Small intestine (tissue), 7 donors: ENCODE results near the gene CUTA. TPM values are rescaled to one million over a fixed set of nuclear protein-coding genes. Genes with fewer than 3 reads are reported as not detected.

Source experiments
- DNase-seq, 2 donors: peaks; one replicate each; pipeline versions ENCODE4 v3.0.0 to v3.0.0-alpha.2; 2013
- FAIRE-seq: peaks from 2 replicates; lab custom pipeline; 2012; peaks lifted over from hg19 to GRCh38; lab: Jason Lieb, UNC
- H3K27ac ChIP-seq, 3 donors: one replicate each; pipeline ENCODE4 v1.5.1; 2013; ENCODE audit warnings: low read length in 2 of 3, mild to moderate bottlenecking in 2 of 3, control low read depth in 1 of 3, inconsistent platforms in 1 of 3, low read depth in 1 of 3, moderate library complexity in 1 of 3
- H3K27me3 ChIP-seq, 3 donors: one replicate each; pipeline ENCODE4 v1.6.1; 2013; ENCODE audit warnings: low read length in 3 of 3, inconsistent platforms in 1 of 3; ENCODE audit not compliant: control insufficient read depth in 3 of 3, insufficient read depth in 3 of 3
- H3K36me3 ChIP-seq, 3 donors: one replicate each; pipeline ENCODE4 v1.6.1; 2013; ENCODE audit warnings: low read length in 3 of 3, inconsistent platforms in 1 of 3, low read depth in 1 of 3, mild to moderate bottlenecking in 1 of 3, moderate library complexity in 1 of 3; ENCODE audit not compliant: control insufficient read depth in 3 of 3, insufficient read depth in 2 of 3
- H3K4me1 ChIP-seq, 3 donors: one replicate each; pipeline ENCODE4 v1.6.1; 2013; ENCODE audit warnings: low read length in 2 of 3, inconsistent platforms in 1 of 3, low read depth in 1 of 3, mild to moderate bottlenecking in 1 of 3, moderate library complexity in 1 of 3; ENCODE audit not compliant: control insufficient read depth in 3 of 3, insufficient read depth in 2 of 3
- H3K4me3 ChIP-seq, 3 donors: one replicate each; pipeline ENCODE4 v1.5.1; 2013; ENCODE audit warnings: low read length in 3 of 3, control low read depth in 1 of 3, inconsistent platforms in 1 of 3, low read depth in 1 of 3, mild to moderate bottlenecking in 1 of 3, moderate library complexity in 1 of 3
- H3K9me3 ChIP-seq, 2 donors: one replicate each; pipeline ENCODE4 v1.6.1; 2013; ENCODE audit warnings: low read depth in 1 of 2, low read length in 1 of 2; ENCODE audit not compliant: control insufficient read depth in 2 of 2, insufficient read depth in 1 of 2
- WGBS, 3 donors: extraction: QIAGEN DNeasy Blood & Tissue Kit; methylation state at CpG; one replicate each; pipeline ENCODE4 v1.1.7; 2013; 5-methylcytosine and 5-hydroxymethylcytosine counted together
- polyA plus RNA-seq, 4 donors: library from polyadenylated mRNA; stranded (reverse) in 3 of 4; unstranded in 1 of 4; fragments of 200-250 nt in 3 of 4; fragments of 120-200 nt in 1 of 4; gene quantifications; one replicate each; pipeline versions ENCODE4 v1.2.1 to v1.2.3, GENCODE V29; 2013
- donor health status: healthy with polysubstance abuse.
- donor health status: control.
- donor health status: control.
- donor health status: Bipolar disorder and iron deficiency.
- donor health status: healthy.

CUTA gene
- polyA plus RNA-seq, 4 donors, result 129 to 255 (median 200) TPM

DNA sequence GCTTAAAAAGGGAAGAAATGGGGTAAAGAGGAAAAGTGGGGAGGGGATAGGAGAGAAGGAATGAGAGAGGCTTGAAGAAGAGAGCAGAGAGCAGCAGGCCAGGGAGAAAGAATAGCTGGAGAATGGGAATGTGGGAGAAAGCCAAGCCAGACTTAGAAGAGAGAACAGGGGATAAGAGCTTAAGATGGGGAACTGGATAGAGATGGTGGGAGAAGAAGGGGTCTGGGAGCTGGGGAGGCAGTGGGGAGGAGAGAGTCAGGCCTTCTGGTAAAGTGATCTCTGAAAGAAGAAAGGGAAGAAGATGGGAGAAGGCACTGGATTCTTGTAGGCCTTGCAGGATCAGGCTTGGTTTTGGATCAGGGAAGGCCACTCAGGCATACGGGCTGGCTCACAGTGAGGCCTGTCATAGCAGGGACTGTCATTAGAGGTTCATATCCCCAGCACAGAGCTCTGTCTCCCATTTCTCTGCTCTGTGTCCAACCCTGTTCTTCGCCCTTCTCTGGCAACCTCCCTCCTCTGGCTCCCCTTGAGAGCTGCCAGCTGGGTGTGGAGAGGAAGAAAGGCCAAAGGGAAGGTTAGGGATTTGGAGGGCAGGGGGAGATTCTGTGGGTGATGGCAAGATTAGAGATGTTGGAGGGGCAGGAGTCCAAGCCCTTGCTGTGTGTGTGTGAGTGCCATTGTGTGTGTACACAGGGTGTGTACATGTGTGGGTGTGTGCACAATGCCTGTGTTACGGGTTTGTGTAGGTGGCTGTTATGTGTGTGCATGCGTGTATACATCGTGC is 11.3 kb upstream of the CUTA start:
- Histone ChIP-seq H3K36me3 (peaks cover 0 to 12% (median 0%) of the 10 kb centered on the region in 3 donors), H3K27ac (peak overlapping the region in 2 of 3 donors; percentile 48 to 82), H3K9me3 (no peaks in the 10 kb centered on the region), H3K27me3 (no peaks in the 10 kb centered on the region), H3K4me3 (no peak overlapping the region), H3K4me1 (peaks cover 9 to 57% (median 13%) of the 10 kb centered on the region in 3 donors)
- 54 to 60% (median 54%) methylated on average over 5 of the region's 5 CpGs for WGBS, 3 donors
- FAIRE-seq (no peak), DNase-seq (no peak)

- peaks cover 0 to 12% (median 0%) of the 10 kb centered on the region in 3 donors for H3K36me3 ChIP-seq
- peak overlapping the region; percentile 46 to 69 (median 50) for H3K4me3 ChIP-seq
- H3K4me1 ChIP-seq, result peaks cover 9 to 58% (median 13%) of the 10 kb centered on the region in 3 donors
- WGBS, 3 donors, result 3 to 5% (median 5%) methylated on average over 25 to 33 of the region's 33 CpGs
- FAIRE-seq (no peak), DNase-seq (peak; percentile 54 to 67)
- peak overlapping the region in 2 of 3 donors; percentile 48 to 82 for H3K27ac ChIP-seq
- H3K27me3 ChIP-seq, result no peaks in the 10 kb centered on the region
- H3K9me3 ChIP-seq, result no peaks in the 10 kb centered on the region
Observed at GRCh38 chr6:33428224-33428965, 10.5 kb upstream of the CUTA start.

- WGBS, 3 donors, result 0 to 1% (median 0%) methylated on average over 8 to 78 of the region's 79 CpGs
- H3K27ac ChIP-seq, result peak overlapping the region in 2 of 3 donors; percentile 29 to 63
- FAIRE-seq (no peak), DNase-seq (peak; percentile 31 to 69)
- H3K27me3 ChIP-seq, result no peaks in the 10 kb centered on the region
- H3K4me1 ChIP-seq, result peaks cover 9 to 58% (median 13%) of the 10 kb centered on the region in 3 donors
- H3K9me3 ChIP-seq, result no peaks in the 10 kb centered on the region
- peaks cover 0 to 6% (median 0%) of the 10 kb centered on the region in 3 donors for H3K36me3 ChIP-seq
- peak overlapping the region; percentile 50 to 69 (median 56) for H3K4me3 ChIP-seq
Observed at GRCh38 chr6:33427585-33428223, 9.8 kb upstream of the CUTA start.

- Histone ChIP-seq H3K27me3 (no peaks in the 10 kb centered on the region), H3K9me3 (no peaks in the 10 kb centered on the region), H3K36me3 (no peaks in the 10 kb centered on the region), H3K27ac (peak overlapping the region in 2 of 3 donors; percentile 47 to 99), H3K4me1 (peaks cover 9 to 57% (median 13%) of the 10 kb centered on the region in 3 donors), H3K4me3 (peak overlapping the region in 2 of 3 donors; percentile 69 to 81)
- DNase-seq (peak in 1 of 2 donors; percentile 37), FAIRE-seq (no peak)
- WGBS, 3 donors, result 3 to 11% (median 5%) methylated on average over 12 of the region's 12 CpGs
Observed at GRCh38 chr6:33426590-33427511, 8.9 kb upstream of the CUTA start.

DNA sequence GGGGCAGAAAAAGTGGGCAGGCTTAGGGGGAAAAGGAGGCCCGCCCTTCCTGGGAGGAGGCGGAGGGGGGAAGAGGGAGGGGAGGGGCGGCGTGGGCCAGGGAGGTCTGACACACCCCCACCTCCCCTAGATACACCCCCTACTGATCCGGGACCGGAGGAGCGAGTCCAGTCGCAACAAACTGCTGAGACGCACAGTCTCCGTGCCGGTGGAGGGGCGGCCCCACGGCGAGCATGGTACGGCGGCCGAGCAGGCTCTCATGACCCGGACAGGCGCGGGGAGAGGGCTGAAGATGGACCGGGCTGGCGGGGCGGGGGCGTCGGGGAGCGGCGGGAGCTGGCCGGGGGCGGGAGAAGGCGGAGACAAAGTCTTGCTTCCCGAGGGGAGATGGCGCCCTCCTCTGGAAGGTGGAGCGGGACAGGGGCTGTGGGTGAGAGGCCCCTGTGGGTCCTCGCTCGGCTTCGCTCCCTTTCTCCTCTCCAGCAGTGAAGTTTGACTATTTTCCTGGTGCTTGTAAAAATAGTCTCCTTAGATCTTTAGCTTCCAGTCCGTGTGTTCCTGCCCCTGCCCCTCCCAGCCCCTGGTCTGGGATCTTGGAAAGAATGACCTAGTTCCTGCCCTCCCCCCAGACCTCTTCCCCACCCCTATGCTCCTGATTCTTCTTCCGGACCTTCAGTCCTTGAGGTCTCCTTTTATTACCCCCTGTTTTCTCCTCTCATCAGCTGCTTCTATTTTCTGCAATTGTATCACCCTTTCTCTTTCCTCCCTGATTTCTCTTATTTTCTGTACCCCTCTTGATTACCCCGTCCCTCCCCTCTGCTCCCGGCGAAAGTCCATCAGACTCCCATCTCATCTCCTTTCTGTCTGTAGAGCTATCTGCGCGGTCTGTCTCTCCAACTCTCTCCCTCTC is 8.0 kb upstream of the CUTA start:
- Histone ChIP-seq H3K4me1 (peaks cover 9 to 48% (median 13%) of the 10 kb centered on the region in 3 donors), H3K27ac (peak overlapping the region; percentile 77 to 99 (median 93)), H3K27me3 (peaks cover 0 to 6% (median 0%) of the 10 kb centered on the region in 3 donors), H3K9me3 (no peaks in the 10 kb centered on the region), H3K4me3 (peak overlapping the region; percentile 46 to 81 (median 56)), H3K36me3 (no peaks in the 10 kb centered on the region)
- DNase-seq, result peak; percentile 68 to 93
- WGBS, 3 donors, result 1% methylated on average over 37 to 43 of the region's 43 CpGs
- no peak for FAIRE-seq

- Histone ChIP-seq H3K4me3 (peak overlapping the region; percentile 46 to 81 (median 56)), H3K27me3 (peaks cover 0 to 6% (median 0%) of the 10 kb centered on the region in 3 donors), H3K9me3 (no peaks in the 10 kb centered on the region), H3K4me1 (peaks cover 3 to 39% (median 11%) of the 10 kb centered on the region in 3 donors), H3K27ac (peak overlapping the region; percentile 77 to 99 (median 93)), H3K36me3 (no peaks in the 10 kb centered on the region)
- FAIRE-seq (no peak), DNase-seq (no peak)
- WGBS, 3 donors, result 12 to 19% (median 17%) methylated on average over 12 of the region's 12 CpGs
Observed at GRCh38 chr6:33424855-33425667, 7.2 kb upstream of the CUTA start.
